ENCODE results near the gene FN3K.
A peak's percentile ranks its signal among the peaks of the same experiment; 100 is the strongest.

Gene FN3K

GRCh38 chr17:82787081-82787848, 51.9 kb downstream of the FN3K start:
- no peak overlapping the region for H3K4me3 ChIP-seq
- H3K27ac ChIP-seq: peak overlapping the region in 19 of 21 experiments; percentile 46 to 81 (median 70)

- H3K4me3 ChIP-seq: no peak overlapping the region
These were observed 53.0 kb downstream of the FN3K start for GRCh38 chr17:82788206-82789001.

GRCh38 chr17:82789051-82789592, 53.7 kb downstream of the FN3K start:
- Histone ChIP-seq H3K27ac (peak overlapping the region in 17 of 21 experiments; percentile 17 to 81 (median 64)), H3K4me3 (no peak overlapping the region)

More at GRCh38 chr17:82788206-82789001, 53.0 kb downstream of the FN3K start:
- peak overlapping the region in 19 of 21 experiments; percentile 14 to 81 (median 63) for H3K27ac ChIP-seq

GRCh38 chr17:82789806-82790205, 54.4 kb downstream of the FN3K start:
- peak overlapping the region in 17 of 21 experiments; percentile 17 to 81 (median 63) for H3K27ac ChIP-seq

GRCh38 chr17:82790391-82790790, 55.0 kb downstream of the FN3K start:
- peak overlapping the region in 15 of 21 experiments; percentile 17 to 81 (median 64) for H3K27ac ChIP-seq
- H3K4me3 ChIP-seq: no peak overlapping the region

More at GRCh38 chr17:82789806-82790205, 54.4 kb downstream of the FN3K start:
- H3K4me3 ChIP-seq: no peak overlapping the region

GRCh38 chr17:82791532-82791931, 56.1 kb downstream of the FN3K start:
- Histone ChIP-seq H3K27ac (peak overlapping the region in 2 of 21 experiments; percentile 14 to 41), H3K4me3 (no peak overlapping the region)

- H3K4me3 ChIP-seq: no peak overlapping the region
- peak overlapping the region in 20 of 21 experiments; percentile 3 to 83 (median 66) for H3K27ac ChIP-seq
These were observed 58.7 kb downstream of the FN3K start for GRCh38 chr17:82793974-82794630.

GRCh38 chr17:82794781-82795482, 59.5 kb downstream of the FN3K start:
- H3K27ac ChIP-seq: peak overlapping the region in 20 of 21 experiments; percentile 3 to 83 (median 62)
- no peak overlapping the region for H3K4me3 ChIP-seq

GRCh38 chr17:82795615-82796014, 60.2 kb downstream of the FN3K start:
- peak overlapping the region in 18 of 21 experiments; percentile 3 to 83 (median 62) for H3K27ac ChIP-seq
- no peak overlapping the region for H3K4me3 ChIP-seq

GRCh38 chr17:82797061-82797460, 61.6 kb downstream of the FN3K start:
- Histone ChIP-seq H3K4me3 (peak overlapping the region in 1 of 7 experiments; percentile 2), H3K27ac (no peak overlapping the region)

GRCh38 chr17:82798752-82799151, 63.3 kb downstream of the FN3K start:
- Histone ChIP-seq H3K27ac (no peak overlapping the region), H3K4me3 (no peak overlapping the region)

- Histone ChIP-seq H3K4me3 (no peak overlapping the region), H3K27ac (no peak overlapping the region)
These were observed 64.2 kb downstream of the FN3K start for GRCh38 chr17:82799591-82799990.

Data from skin epidermis (tissue), 12 donors.